ENCODE results near the gene SYT10.

- TF ChIP-seq POLR2A (IDR thresholded peaks at IDR 0.05; ENCODE audit: low read depth, low read length) (no peak), POLR2AphosphoS5 (IDR thresholded peaks at IDR 0.05; ENCODE audit: low read depth, low read length) (no peak)
Measured at GRCh38 chr12:33480366-33480765, 40.7 kb upstream of the SYT10 start.
